NT2/D1 (cell line): Measurements from ENCODE around the gene STAMBP.

Experiments
- DNase-seq: peaks from one replicate; pipeline ENCODE4 v3.0.0-alpha.2; 2011; ENCODE audit warnings: low read depth, low spot score
- H3K27me3 ChIP-seq: 2 replicates; pipeline ENCODE4 v1.6.0; 2011; ENCODE audit warnings: mild to moderate bottlenecking; ENCODE audit not compliant: insufficient read length, insufficient read depth
- H3K36me3 ChIP-seq: 2 replicates; pipeline ENCODE4 v1.6.1; 2011; ENCODE audit warnings: mild to moderate bottlenecking, low read length, mixed read lengths; ENCODE audit not compliant: insufficient read depth, insufficient read length
- H3K4me1 ChIP-seq: 2 replicates; pipeline ENCODE4 v1.5.1; 2011; ENCODE audit not compliant: insufficient read depth, insufficient read length
- H3K4me3 ChIP-seq: 2 replicates; pipeline ENCODE4 v1.5.1; 2011; ENCODE audit warnings: low read depth; ENCODE audit not compliant: insufficient read length
- H3K9ac ChIP-seq: 2 replicates; pipeline ENCODE4 v1.6.0; 2011; ENCODE audit warnings: low read depth; ENCODE audit not compliant: insufficient read length
- H3K9me3 ChIP-seq: 2 replicates; pipeline ENCODE4 v1.5.1; 2011; ENCODE audit warnings: mild to moderate bottlenecking, low read length; ENCODE audit not compliant: insufficient read depth
- SUZ12 ChIP-seq: IDR thresholded peaks from 2 replicates; pipeline ENCODE4 v1.6.1; 2011; ENCODE audit not compliant: insufficient read length, insufficient read depth; ENCODE audit errors: extremely low read depth
- YY1 ChIP-seq: IDR thresholded peaks from 2 replicates; pipeline ENCODE4 v1.6.1; 2011; ENCODE audit not compliant: insufficient read length, insufficient read depth
- ZNF274 ChIP-seq: IDR thresholded peaks from 2 replicates; pipeline ENCODE4 v1.6.1; 2011; ENCODE audit warnings: mild to moderate bottlenecking, low read depth, low read length

STAMBP gene

DNA sequence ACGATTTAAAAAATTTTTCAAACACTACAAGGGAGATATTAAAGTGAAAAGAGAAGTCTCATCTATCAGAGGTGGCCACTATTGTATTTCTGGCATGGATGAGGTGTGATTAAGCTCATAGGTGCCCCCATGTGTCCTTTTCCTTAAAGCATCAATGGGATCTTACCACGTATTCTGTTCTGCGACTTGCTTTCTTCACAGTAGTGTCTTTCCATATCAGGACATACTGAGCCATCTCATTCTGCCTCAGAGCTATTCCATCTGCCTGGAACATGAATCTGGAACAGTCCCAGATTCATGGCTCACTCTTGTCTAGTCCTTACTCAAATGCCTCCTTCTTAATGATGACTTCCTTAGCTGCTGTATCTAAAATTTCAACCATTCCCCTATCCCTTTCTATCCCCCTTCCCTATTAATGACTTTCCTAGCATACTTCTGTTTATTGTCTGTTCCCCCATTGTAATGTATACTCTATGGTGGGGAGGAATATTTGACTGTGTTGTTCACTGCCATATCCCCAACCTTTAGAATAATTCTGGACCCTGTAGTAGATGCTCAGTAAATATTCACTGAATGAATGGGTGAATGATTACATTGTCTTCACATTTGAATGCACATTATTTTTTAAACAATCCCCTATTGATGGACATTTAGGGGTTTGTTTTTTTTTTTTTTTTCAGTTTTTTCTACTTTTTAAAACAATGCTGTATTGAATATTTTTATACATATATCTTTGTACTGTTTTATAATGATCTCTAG, 11.1 kb downstream of the STAMBP start:
- TF ChIP-seq YY1 (no peak), ZNF274 (no peak), SUZ12 (no peak)
- peaks cover 8% of the 10 kb centered on the region for H3K36me3 ChIP-seq
- peaks cover 6% of the 10 kb centered on the region for H3K4me1 ChIP-seq
- no peaks in the 10 kb centered on the region for H3K27me3 ChIP-seq
- H3K4me3 ChIP-seq = no peak overlapping the region
- no peaks in the 10 kb centered on the region for H3K9me3 ChIP-seq
- no peak overlapping the region for H3K9ac ChIP-seq
- DNase-seq = no peak

DNA sequence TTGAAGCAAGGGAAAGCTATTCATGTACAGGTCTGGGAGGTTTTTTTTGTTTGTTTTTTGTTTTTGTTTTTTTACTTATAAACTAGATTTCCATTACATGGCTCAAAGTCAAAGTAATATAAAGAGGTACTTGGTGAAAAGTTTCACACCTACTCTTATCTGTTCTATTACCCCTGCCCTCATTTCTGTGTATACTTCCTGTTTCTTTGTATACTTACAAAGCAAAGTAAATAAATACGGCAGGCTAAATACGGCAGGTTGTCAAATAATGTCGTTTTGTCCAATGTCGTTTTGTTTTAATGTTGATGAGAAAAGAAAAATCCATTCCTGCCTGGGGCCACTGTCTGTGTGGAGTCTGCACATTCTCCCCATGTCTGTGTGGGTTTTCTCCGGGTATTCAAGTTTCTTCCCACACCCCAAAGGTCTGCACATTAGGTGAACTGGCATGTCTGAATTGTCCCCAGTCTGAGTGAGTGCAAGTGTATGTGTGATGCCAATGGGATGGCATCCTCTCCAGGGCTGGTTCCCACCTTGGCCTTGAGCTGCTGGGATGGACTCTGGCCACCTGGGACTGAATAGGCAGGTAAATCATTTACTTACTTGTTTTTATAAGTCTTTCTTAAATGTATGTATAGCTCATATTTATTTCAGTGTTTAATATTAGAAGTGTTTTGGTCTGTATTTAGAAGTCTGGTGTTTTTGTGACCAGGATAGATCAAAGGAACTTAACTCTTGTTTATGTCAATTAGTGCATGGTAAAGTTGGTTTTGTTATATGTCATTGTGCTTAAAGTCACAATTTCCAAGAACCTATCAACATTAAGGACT, 13.4 kb downstream of the STAMBP start:
- no peaks in the 10 kb centered on the region for H3K9me3 ChIP-seq
- no peak overlapping the region for H3K4me3 ChIP-seq
- peaks cover 24% of the 10 kb centered on the region for H3K36me3 ChIP-seq
- TF ChIP-seq YY1 = no peak
- TF ChIP-seq SUZ12 = no peak
- no peak for TF ChIP-seq ZNF274
- no peak for DNase-seq
- H3K4me1 ChIP-seq = no peaks in the 10 kb centered on the region
- H3K27me3 ChIP-seq = no peaks in the 10 kb centered on the region
- no peak overlapping the region for H3K9ac ChIP-seq

DNA sequence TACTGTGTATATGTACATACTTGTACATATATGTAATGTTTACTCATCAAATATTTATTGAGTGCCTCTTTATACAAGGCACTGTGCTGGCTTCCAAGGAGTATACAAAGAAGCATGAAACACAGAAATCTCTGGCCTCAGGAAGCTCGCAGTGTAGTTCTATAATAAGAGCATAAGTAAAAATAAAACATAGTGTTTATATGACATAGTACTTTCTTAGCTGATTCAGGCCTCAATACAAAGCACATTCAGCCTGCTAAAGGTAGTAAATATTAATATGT, 13.9 kb downstream of the STAMBP start:
- TF ChIP-seq ZNF274 = no peak
- no peak for TF ChIP-seq YY1
- no peak for TF ChIP-seq SUZ12
- DNase-seq = no peak
- no peak overlapping the region for H3K9ac ChIP-seq
- no peaks in the 10 kb centered on the region for H3K27me3 ChIP-seq
- H3K4me1 ChIP-seq = no peaks in the 10 kb centered on the region
- H3K4me3 ChIP-seq = no peak overlapping the region
- peaks cover 29% of the 10 kb centered on the region for H3K36me3 ChIP-seq
- no peaks in the 10 kb centered on the region for H3K9me3 ChIP-seq

DNA sequence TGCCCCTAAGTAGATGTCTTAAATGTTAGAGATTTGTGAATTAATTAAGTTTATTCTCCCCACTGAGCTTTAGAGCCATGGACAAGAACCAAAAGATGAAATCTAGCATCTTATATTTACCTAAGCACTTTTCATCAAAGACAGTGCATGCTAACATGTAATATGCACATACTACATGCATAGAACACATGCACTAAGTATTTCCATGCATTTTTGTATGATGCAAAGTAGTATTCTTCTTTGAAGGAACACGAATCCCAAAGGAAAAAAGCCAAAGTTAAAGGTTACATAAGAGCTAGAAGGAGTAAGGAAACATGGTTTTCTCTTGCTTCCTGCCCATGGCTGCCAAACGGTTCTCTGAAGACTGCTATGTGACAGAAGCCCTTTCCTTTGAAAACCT, 15.3 kb downstream of the STAMBP start:
- Histone ChIP-seq H3K4me3 (no peak overlapping the region), H3K4me1 (no peaks in the 10 kb centered on the region), H3K27me3 (no peaks in the 10 kb centered on the region), H3K36me3 (peaks cover 36% of the 10 kb centered on the region), H3K9ac (no peak overlapping the region), H3K9me3 (no peaks in the 10 kb centered on the region)
- DNase-seq = no peak
- no peak for TF ChIP-seq SUZ12
- TF ChIP-seq YY1 = no peak
- TF ChIP-seq ZNF274 = no peak

DNA sequence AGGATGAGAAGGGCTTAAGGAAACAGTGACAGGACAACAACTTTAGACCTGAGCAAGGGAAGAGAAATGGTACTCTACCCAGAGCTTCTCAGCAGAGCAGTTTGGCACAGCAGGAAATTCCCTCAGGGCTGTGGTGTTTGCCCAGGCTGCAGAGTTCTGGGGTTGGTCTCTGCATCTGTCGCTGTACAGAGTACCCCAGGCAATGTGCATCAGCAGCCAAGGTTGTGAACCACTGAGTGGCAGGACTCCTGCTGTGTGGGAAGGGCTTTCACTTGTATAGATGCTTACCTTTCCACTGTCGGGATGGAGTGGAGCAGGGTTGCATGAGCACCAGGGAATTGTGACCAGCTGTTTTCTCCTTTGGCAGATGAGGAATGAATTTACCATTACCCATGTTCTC, 21.2 kb downstream of the STAMBP start:
- Histone ChIP-seq H3K4me1 (no peaks in the 10 kb centered on the region), H3K9me3 (no peaks in the 10 kb centered on the region), H3K27me3 (no peaks in the 10 kb centered on the region), H3K4me3 (no peak overlapping the region), H3K36me3 (peaks cover 55% of the 10 kb centered on the region), H3K9ac (no peak overlapping the region)
- DNase-seq = no peak
- TF ChIP-seq ZNF274 = no peak
- TF ChIP-seq YY1 = no peak
- no peak for TF ChIP-seq SUZ12

DNA sequence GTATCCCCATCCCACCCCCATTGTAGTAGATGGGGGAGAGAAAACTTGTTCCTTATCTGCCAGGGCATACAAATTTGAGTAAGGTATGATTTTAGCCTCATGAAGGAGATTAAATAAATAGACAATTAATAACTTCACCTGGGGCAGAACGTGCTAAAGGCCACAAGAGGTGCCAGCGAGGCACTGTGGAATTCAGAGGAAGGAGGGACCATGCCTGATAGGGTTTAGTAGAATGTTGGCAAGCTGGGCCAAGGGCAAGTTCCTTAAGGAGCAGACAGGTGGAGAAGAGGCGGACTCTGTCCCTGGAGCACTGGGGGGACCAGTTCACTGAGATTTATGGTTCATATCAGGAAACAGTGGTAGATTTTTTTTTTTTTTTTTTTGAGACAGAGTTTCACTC, 22.5 kb downstream of the STAMBP start:
- no peak for TF ChIP-seq SUZ12
- no peak for TF ChIP-seq ZNF274
- TF ChIP-seq YY1 = no peak

DNA sequence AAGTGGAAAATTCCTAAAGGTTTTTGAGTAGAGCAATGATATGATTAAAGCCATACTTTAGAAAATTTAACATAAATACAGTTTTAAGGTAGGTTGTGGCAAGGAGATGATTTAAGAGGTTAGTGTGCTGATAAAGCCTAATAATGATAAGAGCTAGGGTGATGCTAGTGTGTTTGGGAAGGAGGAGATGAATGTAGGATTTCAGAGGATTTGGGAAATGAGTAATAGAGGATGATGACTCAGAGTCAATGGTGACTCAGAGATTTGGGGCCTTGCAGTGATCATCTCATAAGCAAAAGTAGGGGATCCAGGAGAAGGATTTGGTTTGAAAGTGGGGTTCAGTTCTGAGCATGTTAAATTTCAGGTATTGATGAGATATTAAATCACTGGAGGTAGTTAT, 23.3 kb downstream of the STAMBP start:
- Histone ChIP-seq H3K9ac (no peak overlapping the region), H3K9me3 (no peaks in the 10 kb centered on the region), H3K4me3 (no peak overlapping the region), H3K27me3 (no peaks in the 10 kb centered on the region), H3K4me1 (no peaks in the 10 kb centered on the region), H3K36me3 (peaks cover 56% of the 10 kb centered on the region)
- no peak for DNase-seq
- no peak for TF ChIP-seq SUZ12
- TF ChIP-seq ZNF274 = no peak
- TF ChIP-seq YY1 = no peak

More for the DNA sequence above, 22.5 kb downstream of the STAMBP start:
- Histone ChIP-seq H3K36me3 (peaks cover 54% of the 10 kb centered on the region), H3K9me3 (no peaks in the 10 kb centered on the region), H3K27me3 (no peaks in the 10 kb centered on the region), H3K4me1 (no peaks in the 10 kb centered on the region), H3K9ac (no peak overlapping the region), H3K4me3 (no peak overlapping the region)
- no peak for DNase-seq
